SKM-1 treated with dmso at 0.1 percent for 144 hours (cell line): ENCODE measurements around the gene PPARG.
"Not testable (repeated sequence)": the region's sequence is repeated elsewhere in the genome, so short reads cannot be mapped to it uniquely, and the experiment has no call there.

Experiments
- DNase-seq: peaks from one replicate; lab custom pipeline; 2025; ENCODE audit not compliant: unreplicated experiment; lab: John Stamatoyannopoulos, UW

PPARG gene

GRCh38 chr3:12477256-12477655 lies 188.4 kb downstream of the PPARG start:
- DNase-seq = no peak

GRCh38 chr3:12478326-12478725 lies 189.5 kb downstream of the PPARG start:
- DNase-seq = no peak

DNA sequence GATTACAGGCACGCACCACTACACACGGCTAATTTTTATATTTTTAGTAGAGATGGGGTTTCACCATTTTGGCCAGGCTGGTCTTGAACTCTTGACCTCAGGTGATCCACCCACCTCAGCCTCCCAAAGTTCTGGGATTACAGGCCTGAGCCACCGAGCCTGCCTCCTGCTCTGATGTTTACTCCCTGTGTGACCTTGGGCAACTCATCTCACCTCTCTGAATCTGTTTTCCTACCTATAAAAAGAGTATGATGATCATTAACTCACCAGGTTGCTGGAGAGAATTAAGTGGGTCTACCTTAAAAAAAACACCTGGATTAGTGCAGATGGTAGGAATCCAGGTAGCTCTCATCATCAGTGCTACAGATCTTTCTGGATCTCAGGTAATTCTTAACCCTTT lies 190.3 kb downstream of the PPARG start:
- DNase-seq = not testable (repeated sequence)

GRCh38 chr3:12479919-12480427 lies 191.1 kb downstream of the PPARG start:
- DNase-seq = peak; percentile 69

DNA sequence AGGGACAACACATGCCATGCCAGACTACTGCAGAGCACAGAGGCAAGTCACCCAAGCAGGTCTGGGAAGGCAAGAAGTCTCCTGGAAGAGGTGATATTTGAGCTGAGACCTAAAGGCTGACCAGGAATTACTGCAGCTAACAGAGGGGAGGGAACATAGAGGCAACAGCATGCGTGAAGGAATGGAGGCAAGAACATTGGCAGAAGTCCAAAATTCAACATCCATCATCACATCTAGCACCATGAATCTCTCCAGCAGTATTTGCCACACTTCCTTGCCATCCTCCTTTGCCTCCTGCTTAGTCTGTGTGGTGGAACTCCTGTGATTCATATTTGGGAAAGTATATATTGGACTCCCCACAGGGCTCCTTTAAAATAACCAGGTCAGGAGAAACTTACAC lies 194.5 kb downstream of the PPARG start:
- no peak for DNase-seq

DNA sequence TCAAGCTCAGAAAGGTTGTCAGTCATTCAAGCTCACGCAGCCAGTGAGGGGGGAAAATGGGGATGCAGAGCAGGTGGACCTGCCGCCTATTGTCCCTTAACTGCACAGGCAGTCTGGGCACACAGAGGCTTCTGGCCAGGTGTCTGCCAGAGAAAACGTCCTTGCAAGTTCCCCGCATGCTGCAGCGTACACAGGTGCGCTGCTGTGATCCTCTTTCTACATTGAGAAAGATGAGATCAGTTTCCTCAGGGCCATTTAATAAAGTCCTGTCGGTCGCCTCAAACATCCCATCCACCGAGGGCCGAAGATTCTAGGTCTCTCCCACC lies 195.0 kb downstream of the PPARG start:
- DNase-seq = no peak
